ENCODE measurements around the gene ZNF76. TPM values are rescaled to one million over a fixed set of nuclear protein-coding genes. Genes with fewer than 3 reads are reported as not detected.

ZNF76 gene
- total and polyA plus RNA-seq, 2 of the 13 experiments (the other 11 are each of a cell fraction or from before 2014, with no cell fraction given) = 13.2 to 26.4 TPM

DNA sequence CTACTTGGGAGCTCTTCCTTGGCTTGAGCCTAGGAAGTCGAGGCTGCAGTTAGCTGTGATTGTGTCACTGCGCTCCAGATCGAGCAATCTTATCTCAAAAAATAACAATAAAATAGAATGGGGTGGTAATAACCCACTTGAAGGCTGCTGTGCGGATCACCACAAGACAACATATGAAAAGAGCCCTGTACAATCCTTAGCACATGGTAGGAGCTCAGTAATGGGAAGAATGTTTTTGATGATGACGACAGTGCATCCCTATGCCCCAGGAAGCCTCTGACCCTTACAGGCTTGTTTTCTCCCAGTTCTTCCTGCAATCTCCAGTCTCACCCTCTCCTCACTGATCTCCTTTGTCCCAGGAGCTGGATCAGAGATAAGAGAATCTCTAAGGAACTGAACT, 30.2 kb upstream of the ZNF76 start (continued):
- TF ChIP-seq YEATS2 (CRISPR knock-in tag; IDR thresholded peaks at IDR 0.05; ENCODE audit: borderline replicate concordance) = no peak
- TF ChIP-seq, protein P1, sequence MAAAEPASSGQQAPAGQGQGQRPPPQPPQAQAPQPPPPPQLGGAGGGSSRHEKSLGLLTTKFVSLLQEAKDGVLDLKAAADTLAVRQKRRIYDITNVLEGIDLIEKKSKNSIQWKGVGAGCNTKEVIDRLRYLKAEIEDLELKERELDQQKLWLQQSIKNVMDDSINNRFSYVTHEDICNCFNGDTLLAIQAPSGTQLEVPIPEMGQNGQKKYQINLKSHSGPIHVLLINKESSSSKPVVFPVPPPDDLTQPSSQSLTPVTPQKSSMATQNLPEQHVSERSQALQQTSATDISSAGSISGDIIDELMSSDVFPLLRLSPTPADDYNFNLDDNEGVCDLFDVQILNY (CRISPR knock-in tag; conservative IDR thresholded peaks at IDR 0.05) = no peak
- TF ChIP-seq, protein P2, sequence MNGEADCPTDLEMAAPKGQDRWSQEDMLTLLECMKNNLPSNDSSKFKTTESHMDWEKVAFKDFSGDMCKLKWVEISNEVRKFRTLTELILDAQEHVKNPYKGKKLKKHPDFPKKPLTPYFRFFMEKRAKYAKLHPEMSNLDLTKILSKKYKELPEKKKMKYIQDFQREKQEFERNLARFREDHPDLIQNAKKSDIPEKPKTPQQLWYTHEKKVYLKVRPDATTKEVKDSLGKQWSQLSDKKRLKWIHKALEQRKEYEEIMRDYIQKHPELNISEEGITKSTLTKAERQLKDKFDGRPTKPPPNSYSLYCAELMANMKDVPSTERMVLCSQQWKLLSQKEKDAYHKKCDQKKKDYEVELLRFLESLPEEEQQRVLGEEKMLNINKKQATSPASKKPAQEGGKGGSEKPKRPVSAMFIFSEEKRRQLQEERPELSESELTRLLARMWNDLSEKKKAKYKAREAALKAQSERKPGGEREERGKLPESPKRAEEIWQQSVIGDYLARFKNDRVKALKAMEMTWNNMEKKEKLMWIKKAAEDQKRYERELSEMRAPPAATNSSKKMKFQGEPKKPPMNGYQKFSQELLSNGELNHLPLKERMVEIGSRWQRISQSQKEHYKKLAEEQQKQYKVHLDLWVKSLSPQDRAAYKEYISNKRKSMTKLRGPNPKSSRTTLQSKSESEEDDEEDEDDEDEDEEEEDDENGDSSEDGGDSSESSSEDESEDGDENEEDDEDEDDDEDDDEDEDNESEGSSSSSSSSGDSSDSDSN (CRISPR knock-in tag; IDR thresholded peaks at IDR 0.05) = no peak
- TF ChIP-seq, protein P3, sequence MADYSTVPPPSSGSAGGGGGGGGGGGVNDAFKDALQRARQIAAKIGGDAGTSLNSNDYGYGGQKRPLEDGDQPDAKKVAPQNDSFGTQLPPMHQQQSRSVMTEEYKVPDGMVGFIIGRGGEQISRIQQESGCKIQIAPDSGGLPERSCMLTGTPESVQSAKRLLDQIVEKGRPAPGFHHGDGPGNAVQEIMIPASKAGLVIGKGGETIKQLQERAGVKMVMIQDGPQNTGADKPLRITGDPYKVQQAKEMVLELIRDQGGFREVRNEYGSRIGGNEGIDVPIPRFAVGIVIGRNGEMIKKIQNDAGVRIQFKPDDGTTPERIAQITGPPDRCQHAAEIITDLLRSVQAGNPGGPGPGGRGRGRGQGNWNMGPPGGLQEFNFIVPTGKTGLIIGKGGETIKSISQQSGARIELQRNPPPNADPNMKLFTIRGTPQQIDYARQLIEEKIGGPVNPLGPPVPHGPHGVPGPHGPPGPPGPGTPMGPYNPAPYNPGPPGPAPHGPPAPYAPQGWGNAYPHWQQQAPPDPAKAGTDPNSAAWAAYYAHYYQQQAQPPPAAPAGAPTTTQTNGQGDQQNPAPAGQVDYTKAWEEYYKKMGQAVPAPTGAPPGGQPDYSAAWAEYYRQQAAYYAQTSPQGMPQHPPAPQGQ (CRISPR knock-in tag; IDR thresholded peaks at IDR 0.05; ENCODE audit: borderline replicate concordance) = no peak
- TF ChIP-seq ZFY (CRISPR knock-in tag; IDR thresholded peaks at IDR 0.05) = no peak
- TF ChIP-seq, protein P4, sequence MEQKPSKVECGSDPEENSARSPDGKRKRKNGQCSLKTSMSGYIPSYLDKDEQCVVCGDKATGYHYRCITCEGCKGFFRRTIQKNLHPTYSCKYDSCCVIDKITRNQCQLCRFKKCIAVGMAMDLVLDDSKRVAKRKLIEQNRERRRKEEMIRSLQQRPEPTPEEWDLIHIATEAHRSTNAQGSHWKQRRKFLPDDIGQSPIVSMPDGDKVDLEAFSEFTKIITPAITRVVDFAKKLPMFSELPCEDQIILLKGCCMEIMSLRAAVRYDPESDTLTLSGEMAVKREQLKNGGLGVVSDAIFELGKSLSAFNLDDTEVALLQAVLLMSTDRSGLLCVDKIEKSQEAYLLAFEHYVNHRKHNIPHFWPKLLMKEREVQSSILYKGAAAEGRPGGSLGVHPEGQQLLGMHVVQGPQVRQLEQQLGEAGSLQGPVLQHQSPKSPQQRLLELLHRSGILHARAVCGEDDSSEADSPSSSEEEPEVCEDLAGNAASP (CRISPR knock-in tag; IDR thresholded peaks at IDR 0.05; ENCODE audit: borderline replicate concordance) = no peak
- no peak for TF ChIP-seq ETV5 (CRISPR knock-in tag; IDR thresholded peaks at IDR 0.05; ENCODE audit: borderline replicate concordance)
